ENCODE data around the gene ZBTB17.
"Not testable (repeated sequence)": the region's sequence is repeated elsewhere in the genome, so short reads cannot be mapped to it uniquely, and the experiment has no call there.

ZBTB17 gene

GRCh38 chr1:15895233-15895632 is 80.7 kb downstream of the ZBTB17 start:
- H3K4me1 ChIP-seq, result no peaks in the 10 kb centered on the region
- H3K9ac ChIP-seq, result no peak overlapping the region
- H3K27me3 ChIP-seq (ENCODE audit: control insufficient read depth, insufficient read depth, low read length), result no peaks in the 10 kb centered on the region
- peaks cover 50% of the 10 kb centered on the region for H3K79me2 ChIP-seq
- H3K36me3 ChIP-seq (ENCODE audit: control insufficient read depth, insufficient read depth, low read length), result no peaks in the 10 kb centered on the region
- H3K9me3 ChIP-seq (ENCODE audit: control insufficient read depth, low read length), result no peaks in the 10 kb centered on the region
- no peak overlapping the region for H3K4me2 ChIP-seq (ENCODE audit: low read length)
- H3K27ac ChIP-seq, result no peak overlapping the region
- H2AFZ ChIP-seq, result no peak overlapping the region
- TF ChIP-seq CTCF (IDR thresholded peaks at IDR 0.05), result no peak
- H3K4me3 ChIP-seq (ENCODE audit: low read depth, low read length), result no peak overlapping the region

- not testable (repeated sequence) for H3K27ac ChIP-seq; H3K4me1 ChIP-seq; H3K9me3 ChIP-seq (ENCODE audit: control insufficient read depth, low read length); H3K9ac ChIP-seq; H3K27me3 ChIP-seq (ENCODE audit: control insufficient read depth, insufficient read depth, low read length); H3K4me2 ChIP-seq (ENCODE audit: low read length); H3K4me3 ChIP-seq (ENCODE audit: low read depth, low read length); H3K36me3 ChIP-seq (ENCODE audit: control insufficient read depth, insufficient read depth, low read length); H2AFZ ChIP-seq
- H3K79me2 ChIP-seq, result peaks cover 57% of the 10 kb centered on the region
Measured at GRCh38 chr1:15892857-15893599, 82.9 kb downstream of the ZBTB17 start.

Data from parathyroid adenoma (tissue), 2 donors.